Ishikawa (cell line): ENCODE results near the gene STOM.

Experiments used
- CEBPB ChIP-seq: IDR thresholded peaks from 2 replicates; pipeline ENCODE4 v1.6.1; 2012
- CREB1 ChIP-seq: IDR thresholded peaks from 2 replicates; pipeline ENCODE4 v1.6.1; 2012; ENCODE audit warnings: low read depth
- EGR1 ChIP-seq: IDR thresholded peaks from 2 replicates; pipeline ENCODE4 v1.6.1; 2012
- EP300 ChIP-seq: IDR thresholded peaks from 2 replicates; pipeline ENCODE4 v1.6.1; 2012; ENCODE audit warnings: borderline replicate concordance
- FOXM1 ChIP-seq: IDR thresholded peaks from 2 replicates; pipeline ENCODE4 v1.6.1; 2012; ENCODE audit warnings: low read depth, borderline replicate concordance
- NFIC ChIP-seq: IDR thresholded peaks from 2 replicates; pipeline ENCODE4 v1.6.1; 2012
- RAD21 ChIP-seq: IDR thresholded peaks from 2 replicates; pipeline ENCODE4 v1.6.1; 2012; ENCODE audit warnings: low read depth
- REST ChIP-seq: IDR thresholded peaks from 2 replicates; pipeline ENCODE4 v1.6.1; 2012; ENCODE audit warnings: low read depth, mild to moderate bottlenecking
- TAF1 ChIP-seq: IDR thresholded peaks from 2 replicates; pipeline ENCODE4 v1.6.1; 2012; ENCODE audit warnings: low read depth, mild to moderate bottlenecking
- TCF12 ChIP-seq: IDR thresholded peaks from 2 replicates; pipeline ENCODE4 v1.6.1; 2012; ENCODE audit warnings: low read depth
- TEAD4 ChIP-seq: IDR thresholded peaks from 2 replicates; pipeline ENCODE4 v1.6.1; 2012
- YY1 ChIP-seq: IDR thresholded peaks from 2 replicates; pipeline ENCODE4 v1.6.1; 2012; ENCODE audit warnings: low read depth
- ZBTB7A ChIP-seq: IDR thresholded peaks from 2 replicates; pipeline ENCODE4 v1.6.1; 2012; ENCODE audit warnings: low read depth
- TF ChIP-seq, protein P1 (sequence below): IDR thresholded peaks from 2 replicates; pipeline ENCODE4 v1.6.1; 2012
- TF ChIP-seq, protein P2 (sequence below): IDR thresholded peaks from 2 replicates; pipeline ENCODE4 v1.6.1; 2012

STOM gene

DNA sequence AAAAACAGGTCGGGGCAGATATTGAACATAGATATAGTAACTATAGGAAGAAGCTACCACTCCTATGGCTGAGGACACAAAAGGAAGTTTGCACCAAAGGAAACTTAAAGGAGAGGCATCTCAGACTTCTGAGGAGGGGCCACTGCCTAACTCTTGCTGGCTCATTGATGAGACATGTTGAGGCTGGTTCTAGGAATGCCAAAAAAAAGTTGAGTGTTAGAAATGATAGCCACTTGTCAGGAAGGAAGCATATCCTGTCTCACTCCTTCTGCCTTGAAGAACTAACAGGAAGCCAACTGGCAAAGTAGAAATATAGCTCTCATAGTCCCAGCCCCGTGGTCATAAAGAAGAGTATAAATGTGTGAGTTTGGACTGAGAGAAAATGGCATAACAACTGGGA is 23.3 kb upstream of the STOM start:
- TF ChIP-seq, protein P1, sequence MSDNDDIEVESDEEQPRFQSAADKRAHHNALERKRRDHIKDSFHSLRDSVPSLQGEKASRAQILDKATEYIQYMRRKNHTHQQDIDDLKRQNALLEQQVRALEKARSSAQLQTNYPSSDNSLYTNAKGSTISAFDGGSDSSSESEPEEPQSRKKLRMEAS: no peak
- no peak for TF ChIP-seq FOXM1
- TF ChIP-seq, protein P2, sequence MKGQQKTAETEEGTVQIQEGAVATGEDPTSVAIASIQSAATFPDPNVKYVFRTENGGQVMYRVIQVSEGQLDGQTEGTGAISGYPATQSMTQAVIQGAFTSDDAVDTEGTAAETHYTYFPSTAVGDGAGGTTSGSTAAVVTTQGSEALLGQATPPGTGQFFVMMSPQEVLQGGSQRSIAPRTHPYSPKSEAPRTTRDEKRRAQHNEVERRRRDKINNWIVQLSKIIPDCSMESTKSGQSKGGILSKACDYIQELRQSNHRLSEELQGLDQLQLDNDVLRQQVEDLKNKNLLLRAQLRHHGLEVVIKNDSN: no peak
- no peak for TF ChIP-seq CEBPB
- TF ChIP-seq REST: no peak
- TF ChIP-seq RAD21: no peak
- no peak for TF ChIP-seq ZBTB7A
- no peak for TF ChIP-seq TAF1
- TF ChIP-seq EGR1: no peak
- TF ChIP-seq CREB1: no peak
- no peak for TF ChIP-seq YY1
- TF ChIP-seq TEAD4: no peak
- TF ChIP-seq NFIC: no peak
- no peak for TF ChIP-seq TCF12

GRCh38 chr9:121390372-121390771 is 20.3 kb upstream of the STOM start:
- TF ChIP-seq, protein P2: no peak
- TF ChIP-seq CEBPB (no peak), ZBTB7A (no peak), TEAD4 (no peak), YY1 (no peak), CREB1 (no peak), FOXM1 (no peak), RAD21 (no peak), TCF12 (no peak), EGR1 (no peak), NFIC (no peak), EP300 (no peak), TAF1 (no peak)
- TF ChIP-seq, protein P1: no peak

DNA sequence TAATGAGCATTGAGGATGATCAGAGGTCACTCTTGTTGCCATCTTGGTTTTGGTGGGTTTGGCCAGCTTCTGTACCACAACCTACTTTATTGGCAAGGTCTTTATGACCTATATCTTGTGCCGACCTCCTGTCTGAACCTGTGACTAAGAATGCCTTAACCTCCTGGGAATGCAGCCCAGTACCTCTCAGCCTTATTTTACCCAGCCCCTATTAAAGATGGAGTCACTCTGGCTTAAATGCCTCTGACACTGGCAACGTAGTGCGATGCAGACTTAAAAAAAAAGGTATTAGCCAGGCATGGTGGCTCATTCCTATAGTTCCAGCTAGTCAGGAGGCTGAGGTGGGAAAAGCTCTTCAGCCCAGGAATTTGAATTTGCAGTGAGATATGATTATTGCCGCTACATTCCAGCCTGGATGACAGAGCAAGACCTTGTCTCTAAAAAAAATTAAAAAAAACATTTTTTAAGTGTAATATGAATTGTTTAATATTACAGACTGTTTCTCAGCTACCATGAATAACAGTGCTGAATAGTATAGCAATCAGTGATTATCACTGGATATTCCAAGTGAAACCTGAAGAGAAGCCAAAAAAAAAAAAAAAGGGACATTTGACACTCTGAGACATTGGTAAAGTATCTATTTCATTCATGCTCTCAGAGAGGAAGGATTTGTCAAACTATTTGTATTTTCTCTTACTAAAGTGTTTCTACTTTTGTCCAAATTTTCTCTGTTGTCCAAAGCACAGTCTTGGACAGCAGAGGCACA is 18.3 kb upstream of the STOM start:
- TF ChIP-seq TEAD4 (no peak), EGR1 (no peak), CEBPB (no peak), FOXM1 (no peak), REST (no peak), EP300 (no peak), TAF1 (no peak), ZBTB7A (no peak), YY1 (no peak), CREB1 (no peak), NFIC (no peak), RAD21 (no peak), TCF12 (no peak)
- TF ChIP-seq, protein P2: no peak
- TF ChIP-seq, protein P1: no peak

GRCh38 chr9:121386442-121387175 is 16.6 kb upstream of the STOM start:
- TF ChIP-seq FOXM1: no peak
- TF ChIP-seq TEAD4: peak; percentile 59
- no peak for TF ChIP-seq YY1
- TF ChIP-seq TAF1: no peak
- no peak for TF ChIP-seq CEBPB
- TF ChIP-seq, protein P2: no peak
- TF ChIP-seq REST: no peak
